GM19372 (cell line): Measurements from ENCODE around the gene ZNF629.
A peak's percentile ranks its signal among the peaks of the same experiment; 100 is the strongest.

Experiments used
- ATAC-seq: cut with Tn5 transposase; IDR thresholded peaks from one replicate; pipeline ENCODE4 v1.9.1; 2021; ENCODE audit warnings: mild to moderate bottlenecking, low read depth, moderate library complexity; ENCODE audit not compliant: unreplicated experiment

Gene ZNF629

GRCh38 chr16:30768583-30769181, 18.3 kb downstream of the ZNF629 start:
- ATAC-seq, result no peak

GRCh38 chr16:30767767-30768465, 19.1 kb downstream of the ZNF629 start:
- ATAC-seq, result no peak

GRCh38 chr16:30766933-30767284, 20.1 kb downstream of the ZNF629 start:
- ATAC-seq, result no peak

- ATAC-seq, result no peak
Observed at GRCh38 chr16:30766206-30766932, 20.6 kb downstream of the ZNF629 start.

- ATAC-seq, result no peak
Observed at GRCh38 chr16:30764816-30765465, 22.1 kb downstream of the ZNF629 start.

GRCh38 chr16:30764086-30764485, 22.9 kb downstream of the ZNF629 start:
- no peak for ATAC-seq

- ATAC-seq, result no peak
Observed at GRCh38 chr16:30762991-30763725, 23.8 kb downstream of the ZNF629 start.

- peak; percentile 89 for ATAC-seq
Observed at GRCh38 chr16:30761928-30762902, 24.8 kb downstream of the ZNF629 start, which contains the start of the genes CFAP119 and RNF40. TSS of gene CFAP119 (minus strand) at chr16:30762062. CDS start at chr16:30761748, 314 bp downstream. TSS of gene RNF40 (plus strand) at chr16:30762322. CDS start at chr16:30762546, 224 bp downstream.

GRCh38 chr16:30761427-30761927, 25.5 kb downstream of the ZNF629 start:
- ATAC-seq, result peak; percentile 25

- ATAC-seq, result no peak
Observed at GRCh38 chr16:30760577-30761426, 26.2 kb downstream of the ZNF629 start.

GRCh38 chr16:30760001-30760559, 26.9 kb downstream of the ZNF629 start:
- ATAC-seq, result no peak

- ATAC-seq, result no peak
Observed at GRCh38 chr16:30758988-30759491, 28.0 kb downstream of the ZNF629 start.

- ATAC-seq, result no peak
Observed at GRCh38 chr16:30757316-30757715, 29.7 kb downstream of the ZNF629 start.

- ATAC-seq, result no peak
Observed at GRCh38 chr16:30756781-30757100, 30.3 kb downstream of the ZNF629 start.

- ATAC-seq, result no peak
Observed at GRCh38 chr16:30755955-30756780, 30.8 kb downstream of the ZNF629 start.

- ATAC-seq, result no peak
Observed at GRCh38 chr16:30753596-30753995, 33.4 kb downstream of the ZNF629 start.
